CD1c-positive myeloid dendritic cell (primary cell): ENCODE data around the gene MAP3K6.
A peak's percentile ranks its signal among the peaks of the same experiment; 100 is the strongest.

Experiments
- DNase-seq: peaks from one replicate; pipeline ENCODE4 v3.0.0-alpha.2; 2016; ENCODE audit errors: extremely low spot score

The MAP3K6 gene

DNA sequence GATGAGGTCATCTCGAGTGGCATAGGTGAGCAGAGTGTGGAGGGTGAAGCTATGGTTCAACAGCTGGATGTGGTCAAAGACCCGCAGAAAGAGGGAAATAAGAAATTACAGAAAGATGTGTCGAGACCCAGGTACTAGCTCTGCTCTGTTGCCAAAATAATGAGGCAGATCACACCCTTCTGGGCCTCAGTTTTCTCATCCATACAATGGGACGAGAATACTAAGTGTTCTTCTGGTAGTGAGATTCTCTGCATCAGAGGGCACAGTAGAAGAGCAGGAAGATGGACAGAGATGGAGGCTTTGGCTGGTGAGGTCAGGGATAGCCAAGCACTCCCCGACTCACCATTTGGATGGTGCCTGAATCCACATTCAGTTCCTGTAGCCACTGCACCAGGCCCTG, 11.1 kb downstream of the MAP3K6 start:
- no peak for DNase-seq

DNA sequence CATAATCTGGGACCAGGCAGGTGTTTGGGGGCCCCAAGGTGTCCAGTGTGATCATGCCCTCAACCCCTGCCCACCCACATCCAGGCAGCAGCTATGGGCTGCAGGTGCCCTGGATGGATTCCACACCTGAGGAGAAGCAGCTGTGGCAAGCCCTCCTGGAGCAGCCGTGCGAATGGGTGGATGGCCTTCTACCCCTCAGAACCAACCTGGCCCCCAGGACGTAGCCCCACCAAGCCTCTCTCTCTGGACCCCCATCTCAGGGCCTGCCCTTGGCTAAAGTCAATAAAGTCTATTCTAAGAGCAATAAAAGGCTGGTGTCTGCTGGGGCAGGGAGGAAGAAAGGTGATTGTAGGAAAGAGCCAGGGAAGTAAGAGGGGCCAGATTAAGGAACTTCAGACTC, 13.1 kb downstream of the MAP3K6 start:
- DNase-seq, result no peak

GRCh38 chr1:27353166-27353565, 13.6 kb downstream of the MAP3K6 start:
- no peak for DNase-seq

DNA sequence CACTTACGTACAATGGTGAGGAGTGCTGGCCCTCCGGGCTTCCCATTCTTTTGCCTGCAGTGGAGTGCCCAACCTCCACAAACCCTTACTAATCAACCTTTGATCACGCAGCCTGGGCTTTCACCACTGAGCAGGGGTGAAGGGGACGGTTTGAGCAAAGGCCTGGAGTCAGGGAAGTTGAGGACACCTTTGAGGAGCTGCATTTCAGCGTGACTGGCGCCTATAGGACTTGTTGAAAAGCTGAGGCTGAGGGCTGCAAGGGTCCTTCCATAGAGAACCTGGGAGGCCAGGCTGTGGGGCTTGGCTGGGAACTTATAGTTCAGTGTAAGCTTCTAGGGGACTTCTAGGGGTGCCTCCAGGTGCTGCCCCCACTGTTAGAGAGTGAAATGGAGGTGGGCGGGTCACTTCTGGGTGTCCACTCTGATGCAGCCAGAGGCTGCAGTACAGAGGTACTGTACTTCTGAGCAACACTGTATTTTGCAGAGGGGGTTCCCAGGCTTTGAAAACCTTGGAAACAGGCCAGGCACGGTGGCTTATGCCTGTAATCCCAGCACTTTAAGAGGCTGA, 15.1 kb downstream of the MAP3K6 start:
- DNase-seq, result no peak

GRCh38 chr1:27350663-27351540, 15.9 kb downstream of the MAP3K6 start:
- no peak for DNase-seq

DNA sequence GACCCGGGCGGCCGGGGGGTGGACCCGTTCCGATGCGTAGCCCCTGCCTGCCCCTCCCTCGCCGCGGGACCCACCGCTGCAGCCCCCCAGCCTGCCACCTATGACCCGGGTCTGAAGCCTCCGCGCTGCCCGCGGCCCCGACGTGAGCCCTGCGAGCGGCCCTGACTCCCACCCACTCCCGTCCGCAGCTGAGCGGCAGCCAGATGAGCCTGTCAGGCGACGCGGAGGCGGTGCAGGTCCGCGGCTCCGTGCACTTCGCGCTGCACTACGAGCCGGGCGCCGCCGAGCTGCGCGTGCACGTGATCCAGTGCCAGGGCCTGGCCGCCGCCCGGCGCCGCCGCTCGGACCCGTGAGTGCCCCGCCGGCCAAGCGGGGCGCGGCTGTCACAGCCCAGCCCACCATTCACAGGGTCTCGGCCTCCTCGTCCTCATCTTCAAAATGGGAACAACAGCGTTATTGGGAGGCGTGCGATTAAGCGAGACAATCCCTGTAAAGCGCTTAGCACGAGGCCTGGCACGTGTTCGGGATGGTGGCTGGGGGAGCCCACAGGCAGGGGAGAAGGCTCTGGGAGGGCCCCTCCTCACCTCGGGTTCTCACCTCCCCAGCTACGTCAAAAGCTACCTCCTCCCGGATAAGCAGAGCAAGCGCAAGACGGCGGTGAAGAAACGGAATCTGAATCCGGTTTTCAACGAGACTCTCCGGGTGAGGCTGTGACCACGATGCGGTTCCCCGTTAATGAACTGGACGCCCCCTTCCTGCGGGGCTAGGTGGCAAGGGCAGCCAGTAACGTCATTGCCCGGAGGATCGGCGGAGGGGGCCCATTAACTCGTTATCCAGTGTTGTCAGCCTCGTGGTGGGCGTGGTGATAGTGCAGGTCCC, 16.7 kb downstream of the MAP3K6 start:
- peak; percentile 66 for DNase-seq

DNA sequence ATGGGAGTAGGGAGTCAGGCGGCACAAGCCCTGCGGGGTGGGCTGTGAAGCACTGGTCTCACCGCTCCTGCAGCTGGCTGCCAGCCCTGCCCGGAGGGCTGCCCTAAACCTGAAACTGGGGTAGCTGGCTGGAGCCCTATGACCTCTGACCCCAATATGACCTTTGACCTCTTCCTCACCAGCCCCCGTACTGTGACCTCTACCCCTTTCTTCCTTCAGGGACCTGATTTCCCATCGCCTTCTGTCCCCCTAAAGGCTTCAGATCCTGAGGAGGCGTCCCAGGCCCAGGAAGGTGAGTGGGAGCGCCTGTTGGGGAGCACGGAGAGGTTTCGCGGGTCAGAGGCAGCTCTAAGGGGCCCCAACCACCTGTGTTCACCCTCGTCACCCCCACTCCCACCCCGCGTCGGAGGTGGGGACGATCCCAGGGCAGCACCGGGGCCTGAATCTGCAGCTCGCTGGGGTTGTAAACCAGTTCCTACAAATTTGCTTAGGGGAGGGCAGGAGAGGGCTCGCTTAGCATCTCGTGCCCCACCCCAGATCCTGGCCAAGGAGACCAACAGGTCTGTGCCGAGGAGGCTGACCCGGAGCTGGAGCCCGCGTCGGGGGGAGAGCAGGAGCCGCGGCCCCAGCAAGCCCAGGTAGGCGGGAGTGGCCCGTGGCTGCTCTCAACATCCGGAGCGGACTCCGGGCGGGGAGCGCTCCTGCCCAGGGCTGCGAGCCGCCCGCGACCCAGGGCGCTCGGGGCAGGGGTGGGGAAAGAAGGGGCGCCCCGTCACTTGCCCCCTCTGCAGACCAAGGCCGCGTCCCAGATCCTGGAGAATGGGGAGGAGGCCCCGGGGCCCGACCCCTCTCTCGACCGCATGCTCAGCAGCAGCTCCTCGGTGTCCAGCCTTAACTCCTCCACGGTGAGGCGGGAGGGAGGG, 17.6 kb downstream of the MAP3K6 start:
- peak; percentile 34 for DNase-seq

- DNase-seq, result no peak
Measured at GRCh38 chr1:27346991-27347624, 19.7 kb downstream of the MAP3K6 start.

GRCh38 chr1:27346357-27346756, 20.4 kb downstream of the MAP3K6 start:
- no peak for DNase-seq

DNA sequence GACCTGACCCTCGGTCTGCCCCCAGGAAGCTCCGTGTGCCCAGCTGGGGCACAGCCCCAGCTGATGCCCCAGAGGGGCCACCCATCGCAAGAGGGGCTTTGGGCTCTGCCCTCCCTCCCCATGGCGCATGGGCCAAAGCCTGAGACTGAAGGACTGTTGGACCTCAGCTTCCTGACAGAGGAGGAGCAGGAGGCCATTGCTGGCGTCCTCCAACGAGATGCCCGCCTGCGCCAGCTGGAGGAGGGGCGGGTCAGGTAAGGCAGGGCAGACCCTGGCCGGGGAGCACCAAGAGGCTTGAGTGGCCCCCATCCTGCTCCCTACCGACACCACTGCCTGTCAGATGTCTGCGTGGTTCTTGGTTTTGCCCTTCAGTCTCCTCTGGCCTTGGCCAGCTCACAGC, 21.5 kb downstream of the MAP3K6 start:
- no peak for DNase-seq

DNA sequence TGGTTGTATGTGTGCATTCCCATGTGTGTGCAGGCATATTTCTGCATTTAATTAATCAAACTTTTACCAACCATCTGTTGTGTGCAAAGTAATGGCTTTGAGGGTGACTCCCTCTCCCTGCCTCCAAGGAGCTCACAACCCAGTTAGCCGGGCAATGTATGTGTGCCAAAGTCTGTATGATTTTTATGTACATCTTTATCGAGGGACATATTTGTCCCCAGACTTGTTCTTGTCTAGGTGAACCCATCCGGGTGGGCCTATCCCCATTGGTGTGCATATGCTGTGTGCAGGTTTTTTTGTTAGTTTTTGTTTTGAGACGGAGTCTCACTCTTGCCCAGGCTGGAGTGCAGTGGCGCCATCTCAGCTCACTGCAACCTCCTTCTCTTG, 23.1 kb downstream of the MAP3K6 start:
- no peak for DNase-seq

GRCh38 chr1:27342778-27343638, 23.8 kb downstream of the MAP3K6 start:
- DNase-seq, result peak; percentile 81

DNA sequence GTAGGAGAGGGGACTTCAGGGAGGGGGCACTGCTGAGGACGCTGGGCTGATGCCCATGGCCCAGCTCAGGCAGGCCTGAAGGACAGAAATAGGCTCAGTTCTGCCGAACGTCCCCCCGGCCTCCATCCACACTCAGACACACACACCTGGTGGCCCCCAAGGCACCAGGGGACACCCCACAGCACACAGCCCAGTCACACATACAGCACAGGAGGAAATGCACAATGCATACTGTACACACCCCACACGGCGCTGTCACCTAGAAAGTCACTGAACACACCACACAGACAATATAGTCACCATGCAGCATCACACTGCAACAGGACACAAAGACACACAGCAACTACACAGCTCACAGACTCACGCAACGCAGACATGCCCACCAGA, 24.4 kb downstream of the MAP3K6 start:
- DNase-seq, result peak; percentile 11

DNA sequence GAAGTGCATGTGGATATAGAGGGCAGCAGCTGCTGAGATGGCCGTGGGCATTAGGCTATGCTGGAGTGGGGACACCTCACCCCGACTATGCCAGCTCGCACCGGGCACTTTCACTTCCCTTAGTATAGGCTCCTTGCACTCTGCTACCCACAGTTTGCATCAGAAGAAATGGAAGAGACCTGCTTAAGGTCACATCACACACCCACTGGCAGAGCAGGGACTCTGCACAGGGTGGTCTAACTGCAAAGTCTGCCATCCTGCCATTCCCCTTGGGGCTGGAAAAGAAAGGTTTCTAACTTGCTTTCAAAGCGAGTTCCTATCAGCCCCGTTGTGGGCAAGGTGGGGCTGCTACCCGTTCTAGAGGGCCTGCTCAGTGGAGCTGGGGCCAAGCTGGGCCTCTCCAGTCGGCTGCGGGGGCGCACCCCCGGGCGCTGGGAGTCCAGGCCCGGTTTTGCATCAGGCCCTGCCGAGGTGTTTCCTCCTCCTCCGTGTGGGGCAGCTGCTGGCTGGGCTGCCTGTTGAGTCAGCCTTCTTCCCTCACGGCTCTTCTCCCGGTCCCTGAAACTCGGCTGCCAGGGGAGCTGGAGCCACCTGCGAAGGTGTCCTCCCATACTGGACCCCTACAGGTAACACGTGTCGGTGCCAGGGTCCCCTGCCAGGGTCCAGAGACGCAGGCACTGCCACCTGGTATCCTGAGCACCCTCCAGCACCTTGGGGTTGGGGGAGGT, 25.1 kb downstream of the MAP3K6 start, which contains the start of gene SYTL1:
Gene SYTL1, plus strand, starts transcription at position 498 of the 728 bp plus-strand sequence. CDS start 3,313 bp downstream, outside the sequence.
- DNase-seq, result peak; percentile 80

GRCh38 chr1:27339213-27339612, 27.5 kb downstream of the MAP3K6 start:
- DNase-seq, result no peak

DNA sequence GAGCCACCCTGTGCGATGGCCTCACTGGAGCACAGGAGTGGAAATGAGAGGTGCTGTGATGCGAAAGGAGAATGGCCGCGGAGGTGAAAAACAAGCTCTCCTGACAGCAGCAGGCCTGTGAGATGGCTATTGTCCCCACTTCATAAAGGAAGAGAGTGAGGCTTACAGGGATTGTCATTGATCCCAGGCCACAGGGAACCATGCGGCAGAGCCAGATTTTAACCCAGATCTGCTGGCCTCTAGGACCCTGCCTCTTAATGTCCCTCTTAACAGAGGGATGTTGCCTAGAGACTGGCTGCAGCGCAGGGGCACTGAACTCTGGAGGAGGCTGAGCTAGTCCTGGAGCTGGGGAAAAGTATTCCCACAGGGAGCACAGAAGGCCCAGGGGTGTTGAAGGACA, 28.0 kb downstream of the MAP3K6 start:
- DNase-seq, result no peak

DNA sequence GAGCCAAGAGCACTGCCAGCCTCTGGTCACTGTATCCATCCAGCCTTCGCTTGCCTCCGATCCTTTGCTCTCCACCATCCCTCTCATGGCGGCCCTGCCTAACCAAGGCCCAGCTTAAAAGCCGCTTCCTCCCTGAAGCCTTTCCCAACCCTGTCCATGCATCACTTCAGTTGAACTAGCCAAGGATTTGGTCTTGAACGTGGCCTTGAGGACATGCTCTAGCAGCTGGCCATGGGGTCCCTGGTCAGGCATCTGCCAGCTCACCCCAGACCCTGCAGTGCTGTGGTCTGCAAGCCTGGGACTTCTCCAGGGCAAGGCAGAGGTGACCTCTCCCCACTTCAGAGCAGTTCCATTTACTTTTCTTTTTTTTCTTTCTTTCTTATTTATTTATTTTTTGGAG, 30.0 kb downstream of the MAP3K6 start:
- DNase-seq, result no peak

DNA sequence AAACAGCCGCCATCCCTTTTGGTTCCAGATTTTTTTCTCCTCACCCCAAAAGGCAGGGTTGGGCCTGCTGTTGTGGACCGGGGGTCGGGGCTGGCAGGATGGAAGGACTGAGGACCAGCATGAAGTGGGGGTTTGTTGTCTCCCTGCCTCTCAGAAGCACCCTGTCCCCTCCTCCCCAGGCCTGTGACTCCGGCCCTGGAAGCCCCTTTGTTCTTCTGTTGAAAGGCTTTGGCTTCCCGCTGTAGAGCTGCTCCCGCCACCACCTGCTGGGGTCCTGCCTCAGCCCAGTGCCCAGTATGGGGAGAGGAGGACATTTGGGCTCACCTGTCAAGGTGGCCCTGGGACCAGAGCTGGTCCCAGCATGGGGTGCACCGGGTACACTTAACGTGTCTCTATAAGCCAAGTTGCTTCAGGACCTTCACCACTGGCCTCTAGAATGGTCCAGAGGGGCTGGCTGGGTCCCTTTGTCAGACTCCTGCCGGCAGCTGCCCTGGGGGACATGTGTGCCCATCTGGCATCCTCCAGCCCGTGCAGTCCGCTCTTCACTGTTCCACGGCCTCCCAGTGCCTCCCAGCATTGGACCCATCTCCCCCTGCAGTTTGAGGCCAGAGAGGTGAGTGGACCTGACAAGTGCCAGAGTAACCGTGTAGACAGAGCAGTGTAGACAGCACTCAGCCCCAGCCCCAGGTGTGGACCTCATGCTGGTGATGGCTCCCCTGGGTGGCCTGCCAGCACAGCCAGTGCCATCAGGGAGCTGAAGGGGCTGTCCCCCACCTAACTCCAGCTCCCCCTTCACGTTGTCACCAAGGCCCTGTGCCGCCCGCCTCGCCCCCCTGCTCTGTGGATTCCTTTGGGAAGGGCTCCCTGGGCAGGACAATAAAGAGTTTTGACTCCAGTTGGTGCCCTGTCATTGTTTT, 31.0 kb downstream of the MAP3K6 start:
- no peak for DNase-seq
